ENCODE measurements around the gene RND3.

The RND3 gene

GRCh38 chr2:150491430-150491829 is 4.0 kb upstream of the RND3 start:
- no peak for DNase-seq

GRCh38 chr2:150490466-150490865 is 3.0 kb upstream of the RND3 start:
- no peak for DNase-seq

GRCh38 chr2:150486539-150487484 is 655 bp downstream of the RND3 start:
- DNase-seq: no peak

GRCh38 chr2:150485871-150486538 is 1.5 kb downstream of the RND3 start:
- no peak for DNase-seq

GRCh38 chr2:150485114-150485870 is 2.2 kb downstream of the RND3 start:
- no peak for DNase-seq

- no peak for DNase-seq
Observed at GRCh38 chr2:150484461-150485021, 2.9 kb downstream of the RND3 start.

GRCh38 chr2:150484006-150484405 is 3.5 kb downstream of the RND3 start:
- no peak for DNase-seq

GRCh38 chr2:150483532-150483931 is 3.9 kb downstream of the RND3 start:
- DNase-seq: no peak

GRCh38 chr2:150482667-150483400 is 4.6 kb downstream of the RND3 start:
- DNase-seq: no peak

GRCh38 chr2:150482111-150482510 is 5.4 kb downstream of the RND3 start:
- no peak for DNase-seq

GRCh38 chr2:150480971-150481830 is 6.3 kb downstream of the RND3 start:
- DNase-seq: no peak

GRCh38 chr2:150480241-150480640 is 7.2 kb downstream of the RND3 start:
- no peak for DNase-seq

- DNase-seq: no peak
Observed at GRCh38 chr2:150479075-150479915, 8.2 kb downstream of the RND3 start.

- no peak for DNase-seq
Observed at GRCh38 chr2:150478200-150478974, 9.1 kb downstream of the RND3 start.

GRCh38 chr2:150477347-150477746 is 10.1 kb downstream of the RND3 start:
- no peak for DNase-seq

- DNase-seq: no peak
Observed at GRCh38 chr2:150476809-150477302, 10.6 kb downstream of the RND3 start.

- no peak for DNase-seq
Observed at GRCh38 chr2:150476286-150476685, 11.2 kb downstream of the RND3 start.

- no peak for DNase-seq
Observed at GRCh38 chr2:150475479-150476250, 11.8 kb downstream of the RND3 start.
